Mononuclear cell (primary cell): ENCODE data around the gene GLP2R. TPM values are rescaled to one million over a fixed set of nuclear protein-coding genes. Genes with fewer than 3 reads are reported as not detected.
"Not testable (repeated sequence)": the region's sequence is repeated elsewhere in the genome, so short reads cannot be mapped to it uniquely, and the experiment has no call there.

Experiments used
- H3K27me3 ChIP-seq: 2 replicates; pipeline ENCODE4 v1.6.0; 2011; ENCODE audit warnings: low read length, control low read depth; ENCODE audit not compliant: insufficient read depth
- H3K4me1 ChIP-seq: 2 replicates; pipeline ENCODE4 v1.5.1; 2011; ENCODE audit warnings: mild to moderate bottlenecking, low read length, control low read depth; ENCODE audit not compliant: insufficient read depth
- H3K4me3 ChIP-seq: 2 replicates; pipeline ENCODE4 v1.5.1; 2011; ENCODE audit warnings: mild to moderate bottlenecking, low read length, moderate library complexity
- H3K9me3 ChIP-seq: 2 replicates; pipeline ENCODE4 v1.5.1; 2011; ENCODE audit warnings: low read depth, mild to moderate bottlenecking, control low read depth, low read length
- total RNA-seq: library from RNA; depleted of rRNA; stranded (reverse); fragments of >200 nt; gene quantifications from one replicate; pipeline ENCODE4 v1.2.3, GENCODE V29; 2012

The GLP2R gene
- total RNA-seq, 1 donor: not detected

GRCh38 chr17:9907883-9908648 is 82.3 kb downstream of the GLP2R start:
- Histone ChIP-seq H3K27me3 (no peaks in the 10 kb centered on the region), H3K4me3 (no peak overlapping the region), H3K9me3 (no peaks in the 10 kb centered on the region), H3K4me1 (no peaks in the 10 kb centered on the region)

DNA sequence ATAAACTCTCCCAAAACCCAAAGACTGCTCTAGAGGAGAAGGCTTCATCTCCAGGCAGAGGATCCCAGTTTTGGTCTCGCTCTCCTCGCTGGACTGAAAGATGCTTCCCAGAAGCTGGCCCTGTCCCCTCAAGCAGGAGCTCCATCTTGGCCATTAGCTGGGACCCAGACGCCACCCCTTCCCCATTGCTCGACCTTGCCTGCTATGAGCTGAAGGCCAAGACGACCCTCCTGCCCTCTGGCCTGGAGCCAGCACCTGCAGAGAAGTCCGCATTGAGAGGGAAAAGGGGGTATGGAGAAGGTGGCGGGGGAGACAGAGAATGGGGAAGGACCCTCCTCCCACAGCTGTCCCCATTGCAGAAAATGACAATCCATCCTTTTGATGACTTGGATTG is 82.9 kb downstream of the GLP2R start:
- Histone ChIP-seq H3K4me1 (no peaks in the 10 kb centered on the region), H3K27me3 (no peaks in the 10 kb centered on the region), H3K4me3 (no peak overlapping the region), H3K9me3 (no peaks in the 10 kb centered on the region)

DNA sequence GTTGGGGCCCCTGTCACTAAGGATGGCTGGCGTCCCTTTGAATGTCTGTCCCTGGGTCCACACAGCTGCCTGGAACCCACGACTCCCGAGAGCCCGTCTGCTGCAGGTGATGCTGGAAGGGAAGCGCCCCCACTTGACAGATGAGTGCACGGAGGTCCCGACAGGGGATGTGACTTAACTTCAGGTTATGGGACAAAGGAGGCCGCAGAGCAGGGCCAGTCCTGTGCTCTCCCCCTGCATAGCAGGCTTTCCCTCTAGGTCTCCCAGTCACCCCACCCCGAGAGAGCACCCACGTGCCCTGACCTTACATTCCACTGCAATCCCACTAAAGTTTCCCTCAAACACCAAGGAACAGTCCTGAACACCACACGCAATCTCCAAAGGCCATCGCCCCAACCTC is 85.4 kb downstream of the GLP2R start:
- no peaks in the 10 kb centered on the region for H3K9me3 ChIP-seq
- H3K4me1 ChIP-seq: no peaks in the 10 kb centered on the region
- no peak overlapping the region for H3K4me3 ChIP-seq
- no peaks in the 10 kb centered on the region for H3K27me3 ChIP-seq

- H3K27me3 ChIP-seq: no peaks in the 10 kb centered on the region
- H3K9me3 ChIP-seq: no peaks in the 10 kb centered on the region
- H3K4me3 ChIP-seq: no peak overlapping the region
- H3K4me1 ChIP-seq: no peaks in the 10 kb centered on the region
Measured at GRCh38 chr17:9912121-9913099, 86.7 kb downstream of the GLP2R start.

DNA sequence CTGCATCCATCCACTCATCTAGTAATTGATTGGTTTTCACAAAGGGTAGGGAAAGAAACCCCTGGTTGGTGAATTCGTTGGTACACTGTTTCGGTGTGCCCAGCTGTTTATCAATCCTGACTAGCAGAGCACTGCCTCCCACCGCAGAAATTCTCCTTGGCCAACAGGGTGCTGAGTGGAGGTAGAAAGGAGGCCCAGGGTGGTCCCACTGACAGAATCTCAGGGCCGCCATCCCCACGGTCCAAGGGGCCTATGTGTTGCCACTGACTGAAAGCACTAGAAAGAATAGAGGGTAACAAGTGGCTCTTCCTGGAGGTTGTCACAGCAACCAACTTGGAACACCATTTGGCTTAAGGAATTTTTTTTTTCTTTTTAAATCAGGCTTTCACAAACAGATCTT is 87.8 kb downstream of the GLP2R start:
- no peak overlapping the region for H3K4me3 ChIP-seq
- no peaks in the 10 kb centered on the region for H3K9me3 ChIP-seq
- no peaks in the 10 kb centered on the region for H3K27me3 ChIP-seq
- no peaks in the 10 kb centered on the region for H3K4me1 ChIP-seq

- no peaks in the 10 kb centered on the region for H3K27me3 ChIP-seq
- no peaks in the 10 kb centered on the region for H3K9me3 ChIP-seq
- no peak overlapping the region for H3K4me3 ChIP-seq
- H3K4me1 ChIP-seq: no peaks in the 10 kb centered on the region
Measured at GRCh38 chr17:9916108-9916507, 90.4 kb downstream of the GLP2R start.

- H3K9me3 ChIP-seq: no peaks in the 10 kb centered on the region
- no peaks in the 10 kb centered on the region for H3K4me1 ChIP-seq
- no peak overlapping the region for H3K4me3 ChIP-seq
- no peaks in the 10 kb centered on the region for H3K27me3 ChIP-seq
Measured at GRCh38 chr17:9917131-9917530, 91.4 kb downstream of the GLP2R start.

GRCh38 chr17:9917801-9918200 is 92.1 kb downstream of the GLP2R start:
- Histone ChIP-seq H3K4me1 (no peaks in the 10 kb centered on the region), H3K9me3 (no peaks in the 10 kb centered on the region), H3K27me3 (no peaks in the 10 kb centered on the region), H3K4me3 (no peak overlapping the region)

DNA sequence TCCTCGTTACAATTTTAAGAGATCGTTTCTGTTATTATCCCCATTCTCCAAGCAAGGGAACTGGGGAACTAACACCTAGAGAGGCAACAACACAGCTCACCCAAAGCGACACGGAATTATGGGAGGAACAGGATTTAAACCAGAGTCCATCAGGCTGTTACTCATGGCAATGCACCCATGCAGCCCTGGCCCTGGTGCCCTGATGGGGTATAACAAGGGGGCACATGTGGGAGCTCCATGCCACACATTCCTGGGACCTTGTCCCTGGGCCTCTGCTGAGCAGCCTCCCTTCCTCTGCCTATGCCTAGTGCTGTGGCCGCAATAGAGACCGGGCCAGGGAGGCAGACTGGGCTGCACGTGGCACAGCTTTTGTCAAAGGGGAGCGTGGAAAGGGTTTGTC is 92.6 kb downstream of the GLP2R start:
- no peak overlapping the region for H3K4me3 ChIP-seq
- no peaks in the 10 kb centered on the region for H3K4me1 ChIP-seq
- H3K9me3 ChIP-seq: no peaks in the 10 kb centered on the region
- no peaks in the 10 kb centered on the region for H3K27me3 ChIP-seq

GRCh38 chr17:9918804-9919352 is 93.2 kb downstream of the GLP2R start:
- H3K9me3 ChIP-seq: no peaks in the 10 kb centered on the region
- H3K4me3 ChIP-seq: no peak overlapping the region
- H3K4me1 ChIP-seq: no peaks in the 10 kb centered on the region
- H3K27me3 ChIP-seq: no peaks in the 10 kb centered on the region

DNA sequence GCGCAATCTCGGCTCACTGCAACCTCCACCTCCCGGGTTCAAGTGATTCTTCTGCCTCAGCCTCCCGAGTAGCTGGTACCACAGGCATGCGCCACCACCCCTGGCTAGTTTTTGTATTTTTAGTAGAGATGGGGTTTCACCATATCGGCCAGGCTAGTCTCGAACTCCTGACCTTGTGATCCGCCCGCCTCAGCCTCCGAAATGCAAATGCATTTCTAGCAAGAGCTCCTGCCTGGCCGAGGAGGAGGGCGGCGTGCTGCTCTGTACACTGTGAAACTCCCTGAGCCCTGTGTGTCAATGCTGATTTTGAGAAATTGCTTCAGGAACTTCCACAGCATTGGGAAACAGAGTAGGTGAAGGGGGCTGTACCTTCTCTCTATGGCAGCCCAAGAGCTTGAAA is 95.5 kb downstream of the GLP2R start:
- H3K9me3 ChIP-seq, H3K4me3 ChIP-seq, H3K27me3 ChIP-seq, H3K4me1 ChIP-seq: not testable (repeated sequence)

DNA sequence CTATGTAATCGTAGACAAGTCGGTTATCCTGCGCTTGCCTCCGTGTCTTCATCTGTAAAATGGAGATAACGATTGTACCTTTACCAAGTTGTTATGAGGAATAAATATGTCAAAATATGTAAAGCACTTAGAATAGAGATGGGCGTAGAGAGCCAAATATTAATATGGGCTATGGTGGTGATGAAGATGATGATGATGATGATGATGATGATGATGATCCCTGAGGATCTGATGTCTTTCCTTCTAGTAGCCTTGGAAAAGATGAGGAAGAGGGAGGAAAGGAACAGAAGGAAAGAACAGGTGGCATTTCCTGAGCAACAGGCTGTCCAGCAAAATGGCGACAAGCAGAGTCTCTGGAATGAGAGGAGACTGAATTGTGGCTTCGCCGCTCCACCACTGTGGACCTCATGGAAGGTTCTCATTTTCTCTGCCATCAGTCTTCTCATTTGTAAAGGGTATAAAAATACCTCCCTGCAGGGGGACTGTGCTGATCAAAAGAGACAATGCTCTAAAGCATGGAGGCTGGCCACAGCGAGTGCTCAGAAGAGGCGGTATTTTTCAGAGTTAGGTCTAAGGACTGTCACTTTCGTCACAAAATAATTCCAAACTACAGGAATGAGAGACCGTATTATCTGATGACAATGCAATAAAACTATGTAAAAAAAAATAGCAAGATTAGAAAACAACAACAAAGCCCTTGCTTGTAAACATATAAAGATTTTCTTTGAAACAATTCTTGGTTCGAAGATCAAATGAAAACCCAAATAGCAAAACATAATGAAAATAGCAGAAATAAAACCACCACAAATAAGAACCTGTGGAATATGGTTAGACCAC is 96.5 kb downstream of the GLP2R start:
- H3K4me1 ChIP-seq: no peaks in the 10 kb centered on the region
- H3K4me3 ChIP-seq: no peak overlapping the region
- no peaks in the 10 kb centered on the region for H3K9me3 ChIP-seq
- H3K27me3 ChIP-seq: no peaks in the 10 kb centered on the region

DNA sequence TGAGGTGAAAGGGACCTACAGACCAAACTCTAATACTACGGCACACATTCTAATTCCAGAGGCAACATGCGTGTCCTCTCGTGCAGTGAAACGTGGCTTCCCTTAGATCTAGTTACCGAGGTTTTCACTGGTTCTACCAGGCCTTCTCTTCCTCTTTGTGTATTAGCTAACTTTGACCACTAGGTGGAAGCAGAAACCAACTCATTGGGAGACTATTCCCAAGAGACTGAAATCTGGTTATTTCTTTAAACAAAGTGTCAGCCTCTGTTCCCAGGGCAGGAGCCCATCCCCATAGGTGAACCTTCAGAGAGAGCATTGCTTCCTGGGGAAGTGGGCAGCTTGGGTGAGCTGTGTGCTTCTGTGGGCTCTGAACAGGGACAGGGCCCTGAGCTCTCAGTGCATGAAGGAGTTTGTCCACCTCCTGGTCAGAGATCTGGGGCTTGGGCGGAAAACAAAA is 99.0 kb downstream of the GLP2R start:
- no peaks in the 10 kb centered on the region for H3K9me3 ChIP-seq
- no peak overlapping the region for H3K4me3 ChIP-seq
- H3K4me1 ChIP-seq: no peaks in the 10 kb centered on the region
- H3K27me3 ChIP-seq: no peaks in the 10 kb centered on the region

- H3K9me3 ChIP-seq: no peaks in the 10 kb centered on the region
- no peak overlapping the region for H3K4me3 ChIP-seq
- no peaks in the 10 kb centered on the region for H3K4me1 ChIP-seq
- H3K27me3 ChIP-seq: no peaks in the 10 kb centered on the region
Measured at GRCh38 chr17:9925457-9925856, 99.7 kb downstream of the GLP2R start.
